ENCODE data around the gene MACF1. TPM values are rescaled to one million over a fixed set of nuclear protein-coding genes. Genes with fewer than 3 reads are reported as not detected.
"Not testable (repeated sequence)": the region's sequence is repeated elsewhere in the genome, so short reads cannot be mapped to it uniquely, and the experiment has no call there.

Gene MACF1, protein sequence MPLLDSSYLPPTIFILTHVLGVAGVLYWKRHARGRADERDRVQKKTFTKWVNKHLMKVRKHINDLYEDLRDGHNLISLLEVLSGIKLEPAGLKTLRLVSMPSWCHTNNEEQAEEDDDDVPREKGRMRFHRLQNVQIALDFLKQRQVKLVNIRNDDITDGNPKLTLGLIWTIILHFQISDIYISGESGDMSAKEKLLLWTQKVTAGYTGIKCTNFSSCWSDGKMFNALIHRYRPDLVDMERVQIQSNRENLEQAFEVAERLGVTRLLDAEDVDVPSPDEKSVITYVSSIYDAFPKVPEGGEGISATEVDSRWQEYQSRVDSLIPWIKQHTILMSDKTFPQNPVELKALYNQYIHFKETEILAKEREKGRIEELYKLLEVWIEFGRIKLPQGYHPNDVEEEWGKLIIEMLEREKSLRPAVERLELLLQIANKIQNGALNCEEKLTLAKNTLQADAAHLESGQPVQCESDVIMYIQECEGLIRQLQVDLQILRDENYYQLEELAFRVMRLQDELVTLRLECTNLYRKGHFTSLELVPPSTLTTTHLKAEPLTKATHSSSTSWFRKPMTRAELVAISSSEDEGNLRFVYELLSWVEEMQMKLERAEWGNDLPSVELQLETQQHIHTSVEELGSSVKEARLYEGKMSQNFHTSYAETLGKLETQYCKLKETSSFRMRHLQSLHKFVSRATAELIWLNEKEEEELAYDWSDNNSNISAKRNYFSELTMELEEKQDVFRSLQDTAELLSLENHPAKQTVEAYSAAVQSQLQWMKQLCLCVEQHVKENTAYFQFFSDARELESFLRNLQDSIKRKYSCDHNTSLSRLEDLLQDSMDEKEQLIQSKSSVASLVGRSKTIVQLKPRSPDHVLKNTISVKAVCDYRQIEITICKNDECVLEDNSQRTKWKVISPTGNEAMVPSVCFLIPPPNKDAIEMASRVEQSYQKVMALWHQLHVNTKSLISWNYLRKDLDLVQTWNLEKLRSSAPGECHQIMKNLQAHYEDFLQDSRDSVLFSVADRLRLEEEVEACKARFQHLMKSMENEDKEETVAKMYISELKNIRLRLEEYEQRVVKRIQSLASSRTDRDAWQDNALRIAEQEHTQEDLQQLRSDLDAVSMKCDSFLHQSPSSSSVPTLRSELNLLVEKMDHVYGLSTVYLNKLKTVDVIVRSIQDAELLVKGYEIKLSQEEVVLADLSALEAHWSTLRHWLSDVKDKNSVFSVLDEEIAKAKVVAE (N-terminal part only)
- 34.8 and 35.9 TPM in 2 replicates for total RNA-seq (2014; rRNA removed; shearing (Covaris generic))
- 40.9 and 91.4 TPM in 2 replicates for polyA plus RNA-seq (2014; cell fraction: nucleus; rRNA removed)

GRCh38 chr1:39204441-39205081 is at the start of gene MACF1:
TSS of gene MACF1 (plus strand) at chr1:39204695. CDS start at chr1:39205023, 328 bp downstream.
- no peak for DNase-seq (ENCODE audit: extremely low read depth, low read depth)

- DNase-seq (ENCODE audit: extremely low read depth, low read depth): no peak
Observed at GRCh38 chr1:39157304-39157703, 47.2 kb upstream of the MACF1 start.

- no peak for DNase-seq (ENCODE audit: extremely low read depth, low read depth)
Observed at GRCh38 chr1:39158327-39159086, 46.0 kb upstream of the MACF1 start.

DNA sequence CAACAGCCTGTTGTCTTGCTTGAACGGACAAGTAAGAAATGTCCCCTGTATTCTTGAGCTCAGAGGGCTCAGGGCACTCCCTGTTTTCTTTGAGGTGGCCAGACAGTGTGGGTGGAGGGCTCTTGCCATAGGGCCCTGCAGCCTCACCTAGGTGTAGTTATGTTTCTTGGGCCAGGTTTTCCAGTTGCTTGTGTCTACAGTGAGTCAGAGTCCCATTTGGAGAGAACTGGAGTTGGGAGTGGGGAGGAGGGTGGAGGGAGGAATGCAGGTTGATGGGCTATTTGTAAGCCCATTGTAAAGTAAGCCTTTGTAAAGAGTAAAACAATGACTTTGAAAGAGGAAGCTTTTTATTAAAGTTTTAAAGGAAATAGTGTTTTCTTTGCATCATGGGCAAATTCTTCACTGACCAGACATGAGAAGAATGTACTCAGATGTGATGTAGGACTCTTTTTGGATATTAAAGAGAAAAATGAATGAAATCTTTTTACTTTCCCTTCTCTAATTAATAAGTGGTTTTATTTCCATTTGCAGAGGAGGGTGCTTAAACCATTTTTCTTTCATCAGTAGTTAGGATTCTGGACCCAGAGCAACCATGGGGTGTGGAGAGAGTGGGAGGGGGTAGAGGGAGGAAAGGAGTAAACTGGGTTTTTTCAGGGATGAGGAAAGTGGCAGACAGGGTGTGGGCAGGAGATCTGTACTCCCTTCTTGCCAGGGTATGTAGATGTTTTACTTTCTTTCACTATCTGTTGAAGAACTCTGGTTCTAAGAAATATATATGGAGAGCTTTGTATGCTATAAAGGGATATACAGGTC is 45.1 kb upstream of the MACF1 start:
- DNase-seq (ENCODE audit: extremely low read depth, low read depth): no peak

DNA sequence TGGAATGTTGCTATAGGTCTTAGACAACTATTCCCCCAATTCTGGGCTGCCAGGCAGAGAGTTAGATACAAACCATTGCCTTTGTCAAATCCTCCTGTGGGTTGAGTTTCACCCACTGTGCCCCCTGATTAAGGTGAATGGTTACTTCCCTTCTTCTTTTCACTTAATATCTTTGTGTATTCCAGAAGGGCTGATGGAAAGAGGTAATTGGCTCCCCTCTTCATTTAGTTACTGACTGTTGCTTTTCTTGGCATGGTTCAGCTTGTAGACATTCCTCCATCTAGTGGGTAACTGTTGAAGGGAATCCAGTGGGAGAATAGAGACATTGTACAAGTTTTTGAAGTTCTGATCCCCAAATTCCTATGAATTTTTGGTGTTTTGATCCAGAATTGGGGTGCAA is 43.8 kb upstream of the MACF1 start:
- no peak for DNase-seq (ENCODE audit: extremely low read depth, low read depth)

DNA sequence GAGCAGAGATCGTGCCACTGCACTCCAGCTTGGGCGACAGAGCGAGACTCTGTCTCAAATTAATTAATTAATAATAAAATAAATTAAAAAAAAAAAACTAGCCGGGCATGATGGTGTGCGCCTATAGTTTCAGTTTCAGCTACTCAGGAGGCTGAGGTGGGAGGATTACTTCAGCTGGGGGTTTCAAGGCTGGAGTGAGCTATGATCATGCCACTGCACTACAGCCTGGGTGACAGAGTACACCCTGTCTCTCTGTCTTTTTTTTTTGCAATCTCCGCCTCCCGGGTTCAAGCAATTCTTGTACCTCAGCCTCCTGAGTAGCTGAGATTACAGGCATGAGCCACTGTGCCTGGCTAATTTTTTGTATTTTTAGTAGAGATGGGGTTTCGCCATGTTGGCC is 42.7 kb upstream of the MACF1 start:
- not testable (repeated sequence) for DNase-seq (ENCODE audit: extremely low read depth, low read depth)

- DNase-seq (ENCODE audit: extremely low read depth, low read depth): no peak
Observed at GRCh38 chr1:39163469-39163868, 41.0 kb upstream of the MACF1 start.

GRCh38 chr1:39164256-39164655 is 40.2 kb upstream of the MACF1 start:
- DNase-seq (ENCODE audit: extremely low read depth, low read depth): no peak

DNA sequence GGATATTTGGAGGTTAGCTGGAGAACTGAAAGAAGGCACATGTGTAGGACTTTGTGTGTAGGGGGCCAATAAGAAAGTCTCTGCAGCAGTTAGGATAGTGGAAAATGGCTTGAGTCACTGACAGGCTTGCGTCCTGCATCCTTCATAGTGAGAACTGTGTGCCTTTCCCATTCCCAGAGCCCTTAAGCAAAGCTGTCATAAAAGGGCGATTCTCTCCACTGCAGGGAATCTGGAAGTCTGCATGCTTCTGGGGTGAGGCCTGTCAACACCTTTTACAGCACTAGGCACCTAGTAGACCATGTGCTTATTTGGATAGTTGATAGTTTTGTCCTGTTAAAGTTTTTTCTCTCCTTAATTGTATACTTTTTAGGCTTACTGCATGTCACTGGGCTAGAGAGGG is 39.4 kb upstream of the MACF1 start:
- no peak for DNase-seq (ENCODE audit: extremely low read depth, low read depth)

GRCh38 chr1:39165488-39165887 is 39.0 kb upstream of the MACF1 start:
- no peak for DNase-seq (ENCODE audit: extremely low read depth, low read depth)

DNA sequence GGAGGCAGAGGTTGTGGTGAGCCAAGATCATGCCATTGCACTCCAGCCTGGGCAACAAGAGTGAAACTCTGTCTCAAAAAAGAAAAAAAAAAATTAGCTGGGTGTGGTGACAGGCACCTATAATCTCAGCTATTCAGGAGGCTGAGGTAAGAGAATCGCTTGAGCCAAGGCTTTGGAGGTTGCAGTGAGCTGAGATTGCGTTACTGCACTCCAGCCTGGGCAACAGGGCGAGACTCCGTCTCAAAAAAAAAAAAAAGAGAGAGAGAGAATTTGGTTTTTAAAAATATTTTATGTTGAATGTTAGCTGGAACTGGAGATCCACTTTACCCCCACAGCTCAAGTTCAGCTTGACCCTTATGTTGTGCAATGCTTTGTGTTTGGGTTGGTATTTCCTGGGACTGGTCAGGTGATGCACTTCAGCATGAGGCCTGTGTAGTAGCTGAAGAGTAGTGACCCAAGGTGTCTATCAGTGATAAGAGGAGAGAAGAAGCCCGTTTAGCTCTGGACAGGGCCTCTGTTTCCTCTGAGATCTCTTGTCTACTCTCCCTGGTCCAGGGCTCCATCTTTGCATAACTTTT is 36.8 kb upstream of the MACF1 start:
- DNase-seq (ENCODE audit: extremely low read depth, low read depth): no peak

DNA sequence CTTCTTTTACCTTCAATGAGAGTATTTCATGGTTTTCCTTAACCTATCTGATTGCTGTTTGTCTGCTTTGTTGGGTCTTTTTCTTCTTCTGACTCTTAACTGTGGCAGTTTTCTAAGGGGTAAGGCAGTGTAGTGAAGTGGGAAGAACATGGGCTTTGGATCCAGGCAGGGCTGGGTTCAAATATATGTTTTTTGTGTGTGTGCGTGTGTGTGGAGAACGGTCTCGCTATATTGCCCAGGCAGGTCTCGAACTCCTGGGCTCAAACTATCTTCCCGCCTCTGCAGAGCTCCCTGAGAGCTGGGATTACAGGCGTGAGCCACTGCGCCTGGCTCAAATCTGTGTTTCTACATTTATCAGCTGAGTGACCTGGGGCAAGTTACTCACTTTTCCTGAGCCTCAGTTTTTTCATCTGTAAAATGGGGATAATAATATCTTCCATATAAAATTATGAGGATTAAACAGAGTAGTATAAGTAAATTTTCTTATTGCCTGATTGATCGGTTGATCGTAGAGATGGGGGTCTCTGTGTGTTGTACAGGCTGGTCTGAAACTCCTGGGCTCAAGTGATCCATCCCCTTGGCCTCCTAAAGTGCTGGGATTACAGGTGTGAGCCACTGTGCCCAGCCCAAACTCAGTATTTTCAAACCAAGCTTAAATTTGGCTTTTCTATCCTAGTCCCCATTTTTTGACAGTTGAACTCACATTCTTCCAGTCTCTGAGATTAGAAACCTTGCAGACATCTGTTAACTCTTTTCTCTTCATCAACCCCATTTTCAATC is 36.0 kb upstream of the MACF1 start:
- DNase-seq (ENCODE audit: extremely low read depth, low read depth): no peak

GRCh38 chr1:39170731-39171667 is 33.5 kb upstream of the MACF1 start:
- DNase-seq (ENCODE audit: extremely low read depth, low read depth): no peak

DNA sequence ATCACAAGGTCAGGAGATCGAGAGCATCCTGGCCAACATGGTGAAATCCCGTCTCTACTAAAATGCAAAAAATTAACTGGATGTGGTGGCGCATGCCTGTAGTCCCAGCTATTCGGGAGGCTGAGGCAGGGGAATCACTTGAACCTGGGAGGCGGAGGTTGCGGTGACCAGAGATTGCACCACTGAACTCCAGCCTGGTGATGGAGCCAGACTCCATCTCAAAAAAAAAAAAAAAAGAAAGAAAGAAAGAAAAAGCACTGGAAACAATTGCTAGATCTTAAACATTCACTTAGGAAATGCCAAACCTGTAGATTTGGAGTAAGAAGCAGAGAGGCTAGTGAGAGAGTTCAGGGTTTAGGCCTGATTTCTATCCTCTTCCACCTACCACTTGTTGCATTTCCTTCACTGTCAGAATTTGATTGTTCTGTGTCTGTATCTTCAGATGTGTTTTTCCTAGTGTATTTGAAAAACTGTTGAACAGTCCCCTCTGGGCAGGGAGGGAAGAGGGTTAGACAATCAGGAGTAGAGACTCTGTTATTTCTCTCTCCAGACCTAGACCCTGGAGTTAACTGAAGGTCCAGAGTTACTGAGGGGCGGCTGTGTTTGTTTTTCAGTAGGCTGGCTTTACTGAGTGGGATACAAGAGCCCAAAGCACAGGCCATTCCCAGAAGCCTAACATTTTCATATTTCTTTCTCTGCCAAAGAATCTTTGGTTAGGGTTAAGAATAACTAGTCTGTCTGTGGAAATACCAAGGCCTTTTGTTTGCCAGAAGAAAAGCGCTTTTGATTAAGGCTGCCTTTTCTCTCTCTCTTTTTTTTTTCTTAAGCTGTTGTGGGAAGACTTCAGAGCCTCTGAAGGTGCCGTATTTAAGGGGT is 31.1 kb upstream of the MACF1 start:
- DNase-seq (ENCODE audit: extremely low read depth, low read depth): no peak

GRCh38 chr1:39173995-39174380 is 30.5 kb upstream of the MACF1 start:
- no peak for DNase-seq (ENCODE audit: extremely low read depth, low read depth)
